Activated B cell treated with CpG ODN at 0.5 μM for 24 hours (primary cell): ENCODE data around the gene CACNB4. TPM values are rescaled to one million over a fixed set of nuclear protein-coding genes. Genes with fewer than 3 reads are reported as not detected.

Experiments
- ATAC-seq: fragments of 200-7000 bp; cut with Tn5 transposase; one replicate; pipeline ENCODE4 v1.10.0; 2021; ENCODE audit warnings: low read depth, mild to moderate bottlenecking, moderate library complexity
- CTCF ChIA-PET: fragments of 350-600 bp; sonication (Branson Sonifier 250); formaldehyde crosslinking; loops from one replicate; lab custom pipeline; 2021; ENCODE audit warnings: antibody characterized with exemption; lab: Charles Lee
- POLR2A ChIA-PET: fragments of 350-600 bp; sonication (Branson Sonifier 250); formaldehyde crosslinking; loops from one replicate; lab custom pipeline; 2021; ENCODE audit warnings: antibody characterized with exemption; lab: Charles Lee
- DNase-seq: peaks from one replicate; pipeline ENCODE4 v3.0.0; 2022
- H3K27ac Mint-ChIP-seq: one replicate; pipeline ENCODE4 v1.8.0; 2020; ENCODE audit warnings: mixed read lengths
- H3K27me3 Mint-ChIP-seq: one replicate; pipeline ENCODE4 v1.8.0; 2021; ENCODE audit warnings: mixed read lengths
- H3K36me3 Mint-ChIP-seq: one replicate; pipeline ENCODE4 v1.8.0; 2021; ENCODE audit warnings: low read depth, mixed read lengths
- H3K4me1 Mint-ChIP-seq: one replicate; pipeline ENCODE4 v1.8.0; 2021; ENCODE audit warnings: mixed read lengths
- H3K4me3 Mint-ChIP-seq: one replicate; pipeline ENCODE4 v1.8.0; 2020; ENCODE audit warnings: mild to moderate bottlenecking, mixed read lengths
- H3K9me3 Mint-ChIP-seq: one replicate; pipeline ENCODE4 v1.8.0; 2020; ENCODE audit warnings: mixed read lengths
- intact Hi-C: fragments of 100-400 bp; cut with micrococcal nuclease; formaldehyde crosslinking; loops from one replicate; pipeline ENCODE4 v1.15.1; 2024
- total RNA-seq: library from RNA; stranded (reverse); gene quantifications from 2 replicates; pipeline ENCODE4 v1.2.3, GENCODE V29; 2022
- TF ChIP-seq, protein P1 (sequence below): fragments of 200-600 bp; IDR thresholded peaks from one replicate; pipeline ENCODE4 v1.8.0; 2022; ENCODE audit warnings: antibody characterized with exemption, mild to moderate bottlenecking

CACNB4 gene
- total RNA-seq, 1 donor from 2014 or later: 0.86 TPM

DNA sequence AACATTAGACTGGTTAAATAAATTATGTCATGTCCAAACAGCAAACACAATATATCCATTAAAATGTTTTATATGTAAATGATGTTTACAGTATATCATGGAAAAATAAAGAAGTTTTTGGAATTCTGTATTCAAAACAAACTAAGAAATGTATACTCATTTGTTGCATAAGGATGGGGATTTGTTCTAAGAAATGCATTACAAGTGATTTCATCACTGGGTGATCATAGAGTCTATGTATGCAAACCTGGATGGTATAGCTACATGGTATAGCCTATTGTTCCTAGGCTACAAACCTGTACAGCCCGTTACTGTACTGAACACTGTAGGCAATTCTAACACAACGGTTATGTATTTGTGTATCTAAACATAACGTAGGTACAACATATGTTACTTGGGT, 305.7 kb downstream of the CACNB4 start:
- CTCF ChIA-PET: interaction anchor here (1.2 to 1.6 kb wide), 3 partner anchors 27 to 179 kb away, joined by 4 to 8 read pairs (median 4); no protein-coding TSS in a partner anchor
- intact Hi-C loops: no loop called here

DNA sequence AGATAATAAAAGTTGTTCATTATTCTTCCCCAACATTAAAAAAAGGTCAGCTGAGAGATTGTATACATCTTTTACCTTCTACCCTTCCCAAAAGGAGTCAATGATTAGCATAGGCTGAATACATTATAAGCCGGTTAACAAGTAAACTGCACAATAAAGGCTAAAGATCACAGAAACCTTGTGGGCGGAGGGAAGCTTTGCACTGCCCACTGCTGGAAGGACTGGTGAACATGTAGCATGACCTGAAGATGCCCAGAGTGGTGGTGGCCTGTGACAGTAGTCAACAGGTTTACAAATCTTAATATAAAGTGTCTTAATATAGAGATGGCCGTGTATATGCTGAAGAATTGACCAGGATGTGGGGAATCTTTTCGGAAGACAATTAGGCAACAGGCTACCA, 306.3 kb downstream of the CACNB4 start:
- intact Hi-C loops: loop anchor here (1.0 kb wide), 1 partner anchor 100 kb away; no protein-coding TSS in a partner anchor
- POLR2A ChIA-PET: no interaction called here
- Mint-ChIP-seq H3K9me3 (no peaks in the 10 kb centered on the region), H3K36me3 (peaks cover 25% of the 10 kb centered on the region), H3K4me1 (peaks cover 8% of the 10 kb centered on the region), H3K27me3 (no peaks in the 10 kb centered on the region), H3K4me3 (no peak overlapping the region), H3K27ac (no peak overlapping the region)
- peak; percentile 62 for ATAC-seq
- CTCF ChIA-PET: interaction anchor here (1.3 to 1.6 kb wide), 2 partner anchors 101 to 178 kb away, joined by 4 to 8 read pairs; no protein-coding TSS in a partner anchor
- TF ChIP-seq, protein P1, sequence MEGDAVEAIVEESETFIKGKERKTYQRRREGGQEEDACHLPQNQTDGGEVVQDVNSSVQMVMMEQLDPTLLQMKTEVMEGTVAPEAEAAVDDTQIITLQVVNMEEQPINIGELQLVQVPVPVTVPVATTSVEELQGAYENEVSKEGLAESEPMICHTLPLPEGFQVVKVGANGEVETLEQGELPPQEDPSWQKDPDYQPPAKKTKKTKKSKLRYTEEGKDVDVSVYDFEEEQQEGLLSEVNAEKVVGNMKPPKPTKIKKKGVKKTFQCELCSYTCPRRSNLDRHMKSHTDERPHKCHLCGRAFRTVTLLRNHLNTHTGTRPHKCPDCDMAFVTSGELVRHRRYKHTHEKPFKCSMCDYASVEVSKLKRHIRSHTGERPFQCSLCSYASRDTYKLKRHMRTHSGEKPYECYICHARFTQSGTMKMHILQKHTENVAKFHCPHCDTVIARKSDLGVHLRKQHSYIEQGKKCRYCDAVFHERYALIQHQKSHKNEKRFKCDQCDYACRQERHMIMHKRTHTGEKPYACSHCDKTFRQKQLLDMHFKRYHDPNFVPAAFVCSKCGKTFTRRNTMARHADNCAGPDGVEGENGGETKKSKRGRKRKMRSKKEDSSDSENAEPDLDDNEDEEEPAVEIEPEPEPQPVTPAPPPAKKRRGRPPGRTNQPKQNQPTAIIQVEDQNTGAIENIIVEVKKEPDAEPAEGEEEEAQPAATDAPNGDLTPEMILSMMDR: no peak
- no peak for DNase-seq

More for the DNA sequence above, 305.7 kb downstream of the CACNB4 start:
- ATAC-seq (no peak), DNase-seq (no peak)
- Mint-ChIP-seq H3K27me3 (no peaks in the 10 kb centered on the region), H3K4me1 (peaks cover 4% of the 10 kb centered on the region), H3K4me3 (no peak overlapping the region), H3K9me3 (no peaks in the 10 kb centered on the region), H3K27ac (no peak overlapping the region), H3K36me3 (peaks cover 21% of the 10 kb centered on the region)
- POLR2A ChIA-PET: interaction anchor here (1.1 kb wide), 1 partner anchor 26 kb away, joined by 4 read pairs; no protein-coding TSS in a partner anchor
- TF ChIP-seq, protein P1: no peak

DNA sequence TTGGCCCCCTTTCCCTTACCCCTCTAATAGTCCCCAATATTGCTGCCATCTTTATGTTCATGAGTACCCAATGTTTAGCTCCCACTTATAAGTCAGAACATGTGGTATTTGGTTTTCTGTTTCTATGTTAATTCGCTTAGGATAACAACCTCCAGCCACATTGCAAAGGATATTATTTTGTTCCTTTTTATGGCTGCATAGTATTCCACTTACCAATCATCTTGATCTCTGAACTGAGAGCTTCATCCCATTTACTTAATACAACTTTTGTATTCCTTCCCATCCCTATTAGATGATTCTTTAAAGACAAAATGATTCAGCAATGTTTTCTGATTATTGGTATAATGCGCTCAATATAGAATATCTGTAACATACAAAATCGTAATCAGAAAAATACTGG, 307.3 kb downstream of the CACNB4 start:
- Mint-ChIP-seq H3K9me3 (no peaks in the 10 kb centered on the region), H3K36me3 (peaks cover 17% of the 10 kb centered on the region), H3K4me3 (no peak overlapping the region), H3K27me3 (no peaks in the 10 kb centered on the region), H3K4me1 (peaks cover 12% of the 10 kb centered on the region), H3K27ac (no peak overlapping the region)
- ATAC-seq: no peak
- TF ChIP-seq, protein P1: no peak
- intact Hi-C loops: no loop called here
- ChIA-PET CTCF (interaction anchor here (0.9 to 1.7 kb wide), 2 partner anchors 16 to 100 kb away, joined by 3 to 4 read pairs; no protein-coding TSS in a partner anchor), POLR2A (interaction anchor here (0.8 kb wide), 1 partner anchor 100 kb away, joined by 3 read pairs; no protein-coding TSS in a partner anchor)
- DNase-seq: no peak

DNA sequence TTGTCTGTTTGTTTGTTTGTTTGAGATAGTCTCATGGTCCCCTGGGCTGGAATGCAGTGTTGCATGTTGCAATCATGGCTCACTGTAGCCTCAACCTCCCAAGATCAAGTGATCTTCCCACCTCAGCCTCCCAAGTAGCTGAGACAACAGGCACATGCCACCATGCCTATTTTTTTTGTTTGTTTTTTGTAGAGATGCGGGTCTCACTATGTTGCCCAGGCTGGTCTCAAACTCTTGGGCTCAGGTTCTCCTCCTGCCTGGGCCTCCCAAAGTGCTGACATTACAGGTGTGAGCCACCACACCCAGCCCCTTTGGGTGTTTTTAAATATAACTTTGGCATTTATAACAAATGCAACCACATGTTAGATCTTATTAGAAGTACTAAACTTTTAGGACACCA, 308.2 kb downstream of the CACNB4 start:
- DNase-seq: no peak
- no peaks in the 10 kb centered on the region for H3K9me3 Mint-ChIP-seq
- CTCF ChIA-PET: interaction anchor here (1.7 kb wide), 1 partner anchor 16 kb away, joined by 4 read pairs; no protein-coding TSS in a partner anchor
- no peak overlapping the region for H3K4me3 Mint-ChIP-seq
- intact Hi-C loops: no loop called here
- H3K36me3 Mint-ChIP-seq: peaks cover 10% of the 10 kb centered on the region
- no peak for ATAC-seq
- H3K27me3 Mint-ChIP-seq: no peaks in the 10 kb centered on the region
- peaks cover 19% of the 10 kb centered on the region for H3K4me1 Mint-ChIP-seq
- H3K27ac Mint-ChIP-seq: no peak overlapping the region
- TF ChIP-seq, protein P1: no peak
- POLR2A ChIA-PET: no interaction called here

DNA sequence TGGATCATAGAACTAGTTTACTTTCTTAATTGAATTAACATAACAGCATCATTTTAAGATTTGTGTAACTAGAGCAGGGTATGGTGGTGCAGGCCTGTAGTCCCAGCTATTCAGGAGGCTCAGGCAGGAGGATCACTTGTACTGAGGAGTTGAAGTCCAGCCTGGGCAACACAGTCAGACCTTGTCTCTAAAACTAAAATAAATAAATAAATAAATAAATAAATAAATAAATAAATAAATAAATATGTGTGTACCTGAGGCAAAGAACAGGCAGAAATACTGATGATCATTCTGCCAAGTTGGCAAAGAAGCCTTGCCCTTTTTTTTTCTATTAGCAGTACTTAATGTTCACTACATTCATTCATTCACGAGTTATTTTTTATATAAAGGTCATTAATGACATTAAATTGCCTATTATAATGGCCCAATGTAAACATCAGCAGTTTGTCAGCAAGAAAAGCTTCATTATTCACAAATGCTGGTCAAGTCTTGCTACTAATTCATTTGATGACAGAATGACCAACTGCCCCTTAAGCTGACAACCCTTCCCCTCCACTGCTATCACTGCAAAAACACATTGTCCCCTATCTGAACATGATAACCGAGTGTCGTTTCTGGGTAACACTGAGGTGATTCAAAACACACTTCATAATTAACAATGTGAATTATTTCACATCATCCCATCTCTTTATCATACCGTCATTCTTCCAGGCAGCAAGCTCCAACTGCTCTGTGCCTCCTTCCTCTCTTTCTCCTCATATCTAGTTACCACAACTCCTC, 309.6 kb downstream of the CACNB4 start:
- DNase-seq (no peak), ATAC-seq (no peak)
- ChIA-PET POLR2A (interaction anchor here (1.3 to 1.9 kb wide), 2 partner anchors 18 to 25 kb away, joined by 3 to 4 read pairs; no protein-coding TSS in a partner anchor), CTCF (interaction anchor here (1.4 to 1.5 kb wide), 2 partner anchors 18 to 23 kb away, joined by 4 read pairs; no protein-coding TSS in a partner anchor)
- TF ChIP-seq, protein P1: no peak
- Mint-ChIP-seq H3K9me3 (no peaks in the 10 kb centered on the region), H3K4me3 (no peak overlapping the region), H3K36me3 (peaks cover 16% of the 10 kb centered on the region), H3K4me1 (peaks cover 28% of the 10 kb centered on the region), H3K27me3 (no peaks in the 10 kb centered on the region), H3K27ac (no peak overlapping the region)
- intact Hi-C loops: no loop called here
